NT2/D1 (cell line): ENCODE results near the gene ANK3.

Source experiments
- YY1 ChIP-seq: IDR thresholded peaks from 2 replicates; pipeline ENCODE4 v1.6.1; 2011; ENCODE audit not compliant: insufficient read length, insufficient read depth
- ZNF274 ChIP-seq: IDR thresholded peaks from 2 replicates; pipeline ENCODE4 v1.6.1; 2011; ENCODE audit warnings: mild to moderate bottlenecking, low read depth, low read length

GRCh38 chr10:60375293-60376004, 14.2 kb downstream of the ANK3 start:
- TF ChIP-seq YY1, result no peak
- no peak for TF ChIP-seq ZNF274
